Panc1 (cell line): ENCODE data around the gene BCAS3.

Experiments
- POLR2AphosphoS5 ChIP-seq: IDR thresholded peaks from 2 replicates; pipeline ENCODE4 v1.6.1; 2012; ENCODE audit warnings: mild to moderate bottlenecking, low read depth, low read length, moderate library complexity
- SIN3A ChIP-seq: IDR thresholded peaks from 2 replicates; pipeline ENCODE4 v1.6.1; 2012; ENCODE audit warnings: low read depth, mild to moderate bottlenecking, low read length, moderate library complexity, borderline replicate concordance; ENCODE audit not compliant: insufficient read depth
- TCF7L2 ChIP-seq: IDR thresholded peaks from 2 replicates; pipeline ENCODE4 v1.6.1; 2011; ENCODE audit warnings: mild to moderate bottlenecking, low read depth, low read length, inconsistent platforms
- TF ChIP-seq, protein P1 (sequence below), 2 experiments: IDR thresholded peaks; 2 replicates each; pipeline ENCODE4 v1.6.1; 2011 to 2012; ENCODE audit warnings: low read depth in 2 of 2, control low read depth in 1 of 2, low read length in 1 of 2, mild to moderate bottlenecking in 1 of 2, moderate library complexity in 1 of 2; ENCODE audit not compliant: insufficient read depth in 1 of 2
- TF ChIP-seq, protein P2 (sequence below): fragments of 450-650 bp; IDR thresholded peaks from 2 replicates; pipeline ENCODE4 v1.5.1; 2017; ENCODE audit warnings: mild to moderate bottlenecking

DNA sequence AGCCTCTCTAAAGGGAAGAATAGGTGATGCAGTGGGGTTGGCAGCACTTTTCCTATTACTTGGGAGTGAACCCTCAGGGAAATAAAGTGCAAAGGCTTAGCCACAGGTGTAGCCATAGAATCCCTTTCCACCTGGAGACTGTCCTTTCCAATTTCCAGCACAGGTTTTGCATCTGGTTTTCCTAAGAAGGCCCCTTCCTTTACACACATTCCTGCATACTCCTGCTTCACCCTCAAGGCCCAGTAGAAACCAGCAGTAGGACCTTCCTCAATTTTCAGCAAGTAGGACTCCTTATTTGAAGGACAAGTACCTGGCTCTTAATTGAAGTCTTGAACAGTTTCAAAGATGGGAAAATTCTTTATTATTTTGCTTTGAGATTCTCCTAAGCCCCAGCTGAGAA lies 550.2 kb downstream of the BCAS3 start:
- TF ChIP-seq, protein P1, sequence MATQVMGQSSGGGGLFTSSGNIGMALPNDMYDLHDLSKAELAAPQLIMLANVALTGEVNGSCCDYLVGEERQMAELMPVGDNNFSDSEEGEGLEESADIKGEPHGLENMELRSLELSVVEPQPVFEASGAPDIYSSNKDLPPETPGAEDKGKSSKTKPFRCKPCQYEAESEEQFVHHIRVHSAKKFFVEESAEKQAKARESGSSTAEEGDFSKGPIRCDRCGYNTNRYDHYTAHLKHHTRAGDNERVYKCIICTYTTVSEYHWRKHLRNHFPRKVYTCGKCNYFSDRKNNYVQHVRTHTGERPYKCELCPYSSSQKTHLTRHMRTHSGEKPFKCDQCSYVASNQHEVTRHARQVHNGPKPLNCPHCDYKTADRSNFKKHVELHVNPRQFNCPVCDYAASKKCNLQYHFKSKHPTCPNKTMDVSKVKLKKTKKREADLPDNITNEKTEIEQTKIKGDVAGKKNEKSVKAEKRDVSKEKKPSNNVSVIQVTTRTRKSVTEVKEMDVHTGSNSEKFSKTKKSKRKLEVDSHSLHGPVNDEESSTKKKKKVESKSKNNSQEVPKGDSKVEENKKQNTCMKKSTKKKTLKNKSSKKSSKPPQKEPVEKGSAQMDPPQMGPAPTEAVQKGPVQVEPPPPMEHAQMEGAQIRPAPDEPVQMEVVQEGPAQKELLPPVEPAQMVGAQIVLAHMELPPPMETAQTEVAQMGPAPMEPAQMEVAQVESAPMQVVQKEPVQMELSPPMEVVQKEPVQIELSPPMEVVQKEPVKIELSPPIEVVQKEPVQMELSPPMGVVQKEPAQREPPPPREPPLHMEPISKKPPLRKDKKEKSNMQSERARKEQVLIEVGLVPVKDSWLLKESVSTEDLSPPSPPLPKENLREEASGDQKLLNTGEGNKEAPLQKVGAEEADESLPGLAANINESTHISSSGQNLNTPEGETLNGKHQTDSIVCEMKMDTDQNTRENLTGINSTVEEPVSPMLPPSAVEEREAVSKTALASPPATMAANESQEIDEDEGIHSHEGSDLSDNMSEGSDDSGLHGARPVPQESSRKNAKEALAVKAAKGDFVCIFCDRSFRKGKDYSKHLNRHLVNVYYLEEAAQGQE (IDR thresholded peaks at IDR 0.05; ENCODE audit: insufficient read depth in 1 of 2, low read depth in 2 of 2, low read length in 1 of 2): no peak
- no peak for TF ChIP-seq POLR2AphosphoS5
- TF ChIP-seq, protein P2, sequence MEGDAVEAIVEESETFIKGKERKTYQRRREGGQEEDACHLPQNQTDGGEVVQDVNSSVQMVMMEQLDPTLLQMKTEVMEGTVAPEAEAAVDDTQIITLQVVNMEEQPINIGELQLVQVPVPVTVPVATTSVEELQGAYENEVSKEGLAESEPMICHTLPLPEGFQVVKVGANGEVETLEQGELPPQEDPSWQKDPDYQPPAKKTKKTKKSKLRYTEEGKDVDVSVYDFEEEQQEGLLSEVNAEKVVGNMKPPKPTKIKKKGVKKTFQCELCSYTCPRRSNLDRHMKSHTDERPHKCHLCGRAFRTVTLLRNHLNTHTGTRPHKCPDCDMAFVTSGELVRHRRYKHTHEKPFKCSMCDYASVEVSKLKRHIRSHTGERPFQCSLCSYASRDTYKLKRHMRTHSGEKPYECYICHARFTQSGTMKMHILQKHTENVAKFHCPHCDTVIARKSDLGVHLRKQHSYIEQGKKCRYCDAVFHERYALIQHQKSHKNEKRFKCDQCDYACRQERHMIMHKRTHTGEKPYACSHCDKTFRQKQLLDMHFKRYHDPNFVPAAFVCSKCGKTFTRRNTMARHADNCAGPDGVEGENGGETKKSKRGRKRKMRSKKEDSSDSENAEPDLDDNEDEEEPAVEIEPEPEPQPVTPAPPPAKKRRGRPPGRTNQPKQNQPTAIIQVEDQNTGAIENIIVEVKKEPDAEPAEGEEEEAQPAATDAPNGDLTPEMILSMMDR: no peak
- no peak for TF ChIP-seq SIN3A
- no peak for TF ChIP-seq TCF7L2
